ENCODE data around the gene ELOVL7. TPM values are rescaled to one million over a fixed set of nuclear protein-coding genes. Genes with fewer than 3 reads are reported as not detected.

ELOVL7 gene
- total and polyA plus RNA-seq, 2 experiments from 2014 or later: 15.2 to 41.8 TPM

GRCh38 chr5:60841361-60841760, 2.7 kb downstream of the ELOVL7 start:
- no peaks in the 10 kb centered on the region for H4K20me1 ChIP-seq (ENCODE audit: insufficient read depth, poor library complexity, severe bottlenecking)
- H3K9me3 ChIP-seq (ENCODE audit: low read depth): no peaks in the 10 kb centered on the region
- peaks cover 29% of the 10 kb centered on the region for H3K79me2 ChIP-seq
- no peak for DNase-seq (ENCODE audit: low spot score)
- no peaks in the 10 kb centered on the region for H3K9me2 ChIP-seq (replicated peaks; ENCODE audit: insufficient read depth)
- no peaks in the 10 kb centered on the region for H3K36me3 ChIP-seq (replicated peaks; ENCODE audit: insufficient read depth, low read depth)
- H2AFZ ChIP-seq: no peak overlapping the region
- 89% methylated on average over 2 of the region's 2 CpGs for WGBS (ENCODE audit: low lambda C conversion rate, missing lambda C conversion rate)
- H3K4me1 ChIP-seq (ENCODE audit: insufficient read depth): peaks cover 2% of the 10 kb centered on the region
- no peak overlapping the region for H3K4me3 ChIP-seq
- no peak overlapping the region for H3K27ac ChIP-seq
- TF ChIP-seq, protein P1, sequence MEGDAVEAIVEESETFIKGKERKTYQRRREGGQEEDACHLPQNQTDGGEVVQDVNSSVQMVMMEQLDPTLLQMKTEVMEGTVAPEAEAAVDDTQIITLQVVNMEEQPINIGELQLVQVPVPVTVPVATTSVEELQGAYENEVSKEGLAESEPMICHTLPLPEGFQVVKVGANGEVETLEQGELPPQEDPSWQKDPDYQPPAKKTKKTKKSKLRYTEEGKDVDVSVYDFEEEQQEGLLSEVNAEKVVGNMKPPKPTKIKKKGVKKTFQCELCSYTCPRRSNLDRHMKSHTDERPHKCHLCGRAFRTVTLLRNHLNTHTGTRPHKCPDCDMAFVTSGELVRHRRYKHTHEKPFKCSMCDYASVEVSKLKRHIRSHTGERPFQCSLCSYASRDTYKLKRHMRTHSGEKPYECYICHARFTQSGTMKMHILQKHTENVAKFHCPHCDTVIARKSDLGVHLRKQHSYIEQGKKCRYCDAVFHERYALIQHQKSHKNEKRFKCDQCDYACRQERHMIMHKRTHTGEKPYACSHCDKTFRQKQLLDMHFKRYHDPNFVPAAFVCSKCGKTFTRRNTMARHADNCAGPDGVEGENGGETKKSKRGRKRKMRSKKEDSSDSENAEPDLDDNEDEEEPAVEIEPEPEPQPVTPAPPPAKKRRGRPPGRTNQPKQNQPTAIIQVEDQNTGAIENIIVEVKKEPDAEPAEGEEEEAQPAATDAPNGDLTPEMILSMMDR (IDR thresholded peaks at IDR 0.05; ENCODE audit: poor library complexity): no peak
- TF ChIP-seq EZH2phosphoT487 (IDR thresholded peaks at IDR 0.05; ENCODE audit: low read depth, severe bottlenecking, unreplicated experiment) (no peak), EZH2 (IDR thresholded peaks at IDR 0.05; ENCODE audit: borderline replicate concordance) (no peak)
- peaks cover 20% of the 10 kb centered on the region for H3K27me3 ChIP-seq
- no peak overlapping the region for H3K4me2 ChIP-seq

GRCh38 chr5:60836131-60836530, 7.9 kb downstream of the ELOVL7 start:
- peaks cover 2% of the 10 kb centered on the region for H3K4me1 ChIP-seq (ENCODE audit: insufficient read depth)
- H3K4me3 ChIP-seq: no peak overlapping the region
- H3K79me2 ChIP-seq: peaks cover 22% of the 10 kb centered on the region
- no peak for DNase-seq (ENCODE audit: low spot score)
- H3K36me3 ChIP-seq (replicated peaks; ENCODE audit: insufficient read depth, low read depth): no peaks in the 10 kb centered on the region
- no peaks in the 10 kb centered on the region for H3K27me3 ChIP-seq
- WGBS (ENCODE audit: low lambda C conversion rate, missing lambda C conversion rate): 49% methylated on average over 3 of the region's 3 CpGs
- no peak overlapping the region for H3K4me2 ChIP-seq
- no peaks in the 10 kb centered on the region for H4K20me1 ChIP-seq (ENCODE audit: insufficient read depth, poor library complexity, severe bottlenecking)
- TF ChIP-seq, protein P1 (IDR thresholded peaks at IDR 0.05; ENCODE audit: poor library complexity): no peak
- TF ChIP-seq EZH2phosphoT487 (IDR thresholded peaks at IDR 0.05; ENCODE audit: low read depth, severe bottlenecking, unreplicated experiment): no peak
- H3K27ac ChIP-seq: no peak overlapping the region
- H2AFZ ChIP-seq: no peak overlapping the region
- H3K9me3 ChIP-seq (ENCODE audit: low read depth): no peaks in the 10 kb centered on the region
- no peaks in the 10 kb centered on the region for H3K9me2 ChIP-seq (replicated peaks; ENCODE audit: insufficient read depth)

DNA sequence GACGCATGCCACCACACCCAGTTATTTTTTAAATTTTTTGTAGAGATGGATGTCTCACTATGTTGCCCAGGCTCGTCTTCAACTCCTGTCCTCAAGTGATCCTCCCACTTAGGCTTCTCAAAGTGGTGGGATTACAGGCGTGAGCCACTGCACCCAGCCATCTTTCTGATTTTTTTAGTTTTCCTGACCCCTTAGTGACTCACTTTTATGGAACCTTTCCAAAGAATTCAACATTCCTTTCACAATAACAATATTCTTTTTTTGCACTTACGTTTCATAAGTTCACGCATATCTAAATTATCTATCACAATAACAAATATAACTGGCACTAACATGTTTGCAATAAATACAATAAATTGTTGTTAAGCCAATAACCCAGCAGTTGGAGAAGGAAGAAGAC, 8.5 kb downstream of the ELOVL7 start:
- Histone ChIP-seq H3K4me2 (no peak overlapping the region), H3K27ac (no peak overlapping the region), H2AFZ (no peak overlapping the region), H3K4me3 (no peak overlapping the region), H3K27me3 (no peaks in the 10 kb centered on the region), H4K20me1 (ENCODE audit: insufficient read depth, poor library complexity, severe bottlenecking) (no peaks in the 10 kb centered on the region), H3K4me1 (ENCODE audit: insufficient read depth) (peaks cover 2% of the 10 kb centered on the region), H3K9me3 (ENCODE audit: low read depth) (no peaks in the 10 kb centered on the region), H3K79me2 (peaks cover 22% of the 10 kb centered on the region), H3K36me3 (replicated peaks; ENCODE audit: insufficient read depth, low read depth) (no peaks in the 10 kb centered on the region), H3K9me2 (replicated peaks; ENCODE audit: insufficient read depth) (no peaks in the 10 kb centered on the region)
- TF ChIP-seq EZH2phosphoT487 (IDR thresholded peaks at IDR 0.05; ENCODE audit: low read depth, severe bottlenecking, unreplicated experiment): no peak
- DNase-seq (ENCODE audit: low spot score): no peak
- 91% methylated on average over 5 of the region's 5 CpGs for WGBS (ENCODE audit: low lambda C conversion rate, missing lambda C conversion rate)

DNA sequence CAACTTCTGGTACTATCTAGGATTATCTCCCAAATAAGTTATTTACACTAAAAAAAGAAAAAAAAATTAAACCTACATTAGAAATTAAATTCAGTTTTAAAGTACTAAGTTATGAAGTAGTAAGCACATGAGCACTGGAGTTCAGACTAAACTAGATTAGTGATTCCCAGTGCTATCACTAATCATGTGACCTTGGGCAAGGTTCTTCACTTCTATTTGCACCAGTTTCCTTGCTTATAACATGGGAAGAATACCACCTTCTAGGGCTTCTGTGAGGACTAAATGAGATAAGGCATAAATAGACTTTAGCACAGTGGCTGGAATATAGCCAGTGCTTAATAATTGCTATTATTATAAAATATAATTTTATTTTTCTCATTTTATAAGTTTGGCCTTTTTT, 10.5 kb downstream of the ELOVL7 start:
- Histone ChIP-seq H3K9me3 (ENCODE audit: low read depth) (no peaks in the 10 kb centered on the region), H2AFZ (no peak overlapping the region), H3K4me1 (ENCODE audit: insufficient read depth) (peaks cover 2% of the 10 kb centered on the region), H3K36me3 (replicated peaks; ENCODE audit: insufficient read depth, low read depth) (no peaks in the 10 kb centered on the region), H3K27me3 (no peaks in the 10 kb centered on the region), H3K4me2 (no peak overlapping the region), H3K27ac (no peak overlapping the region), H3K79me2 (peaks cover 7% of the 10 kb centered on the region), H3K9me2 (replicated peaks; ENCODE audit: insufficient read depth) (no peaks in the 10 kb centered on the region), H4K20me1 (ENCODE audit: insufficient read depth, poor library complexity, severe bottlenecking) (no peaks in the 10 kb centered on the region), H3K4me3 (no peak overlapping the region)
- TF ChIP-seq, protein P1 (IDR thresholded peaks at IDR 0.05; ENCODE audit: poor library complexity): no peak
- DNase-seq (ENCODE audit: low spot score): no peak

All from hepatocyte (in vitro differentiated cells).